SK-N-DZ (cell line): Measurements from ENCODE around the gene SYMPK.
A peak's percentile ranks its signal among the peaks of the same experiment; 100 is the strongest.
"Not testable (repeated sequence)": the region's sequence is repeated elsewhere in the genome, so short reads cannot be mapped to it uniquely, and the experiment has no call there.

Experiments
- DNase-seq: peaks from one replicate; pipeline ENCODE4 v3.0.0-alpha.2; 2015; ENCODE audit warnings: low spot score

The SYMPK gene

GRCh38 chr19:45885556-45886426 is 22.8 kb upstream of the SYMPK start, which contains the start of gene IRF2BP1:
TSS of gene IRF2BP1 (minus strand) at chr19:45886141. CDS start at chr19:45885774, 367 bp downstream.
- DNase-seq, result peak; percentile 83

GRCh38 chr19:45884682-45885555 is 22.0 kb upstream of the SYMPK start:
- no peak for DNase-seq

GRCh38 chr19:45883881-45884681 is 21.1 kb upstream of the SYMPK start:
- no peak for DNase-seq

- no peak for DNase-seq
Measured at GRCh38 chr19:45883586-45883880, 20.6 kb upstream of the SYMPK start.

GRCh38 chr19:45882652-45883585 is 20.0 kb upstream of the SYMPK start:
- peak; percentile 63 for DNase-seq

GRCh38 chr19:45881909-45882528 is 19.1 kb upstream of the SYMPK start:
- DNase-seq, result no peak

- DNase-seq, result no peak
Measured at GRCh38 chr19:45881082-45881908, 18.3 kb upstream of the SYMPK start.

GRCh38 chr19:45879971-45880370 is 17.0 kb upstream of the SYMPK start:
- no peak for DNase-seq

GRCh38 chr19:45879055-45879454 is 16.1 kb upstream of the SYMPK start:
- no peak for DNase-seq

GRCh38 chr19:45878043-45878794 is 15.3 kb upstream of the SYMPK start:
- DNase-seq, result no peak

- no peak for DNase-seq
Measured at GRCh38 chr19:45876411-45877197, 13.7 kb upstream of the SYMPK start.

- DNase-seq, result no peak
Measured at GRCh38 chr19:45876161-45876410, 13.1 kb upstream of the SYMPK start.

GRCh38 chr19:45874620-45874966 is 11.6 kb upstream of the SYMPK start:
- DNase-seq, result no peak

- no peak for DNase-seq
Measured at GRCh38 chr19:45873219-45873772, 10.3 kb upstream of the SYMPK start.

- no peak for DNase-seq
Measured at GRCh38 chr19:45872095-45872919, 9.4 kb upstream of the SYMPK start.

- no peak for DNase-seq
Measured at GRCh38 chr19:45870798-45871197, 7.9 kb upstream of the SYMPK start.

GRCh38 chr19:45867241-45867640 is 4.3 kb upstream of the SYMPK start:
- DNase-seq, result not testable (repeated sequence)
